Neural crest cell (in vitro differentiated cells): Measurements from ENCODE around the gene PEAR1. TPM values are rescaled to one million over a fixed set of nuclear protein-coding genes. Genes with fewer than 3 reads are reported as not detected.

Experiments
- DNase-seq: peaks from one replicate; pipeline ENCODE4 v3.0.0; 2021; ENCODE audit warnings: low read depth, mixed read lengths, low spot score
- H3K27ac Mint-ChIP-seq: one replicate; pipeline ENCODE4 v1.8.0; 2021; ENCODE audit warnings: mild to moderate bottlenecking, mixed read lengths; ENCODE audit not compliant: unreplicated experiment
- H3K27me3 Mint-ChIP-seq: 2 replicates; pipeline ENCODE4 v1.8.0; 2021; ENCODE audit warnings: low read depth, mild to moderate bottlenecking, mixed read lengths
- H3K36me3 Mint-ChIP-seq: 2 replicates; pipeline ENCODE4 v1.8.0; 2021; ENCODE audit warnings: low read depth, mild to moderate bottlenecking, mixed read lengths
- H3K4me1 Mint-ChIP-seq: 2 replicates; pipeline ENCODE4 v1.8.0; 2021; ENCODE audit warnings: mixed read lengths
- H3K4me3 Mint-ChIP-seq: one replicate; pipeline ENCODE4 v1.8.0; 2021; ENCODE audit warnings: mild to moderate bottlenecking, mixed read lengths
- H3K9me3 Mint-ChIP-seq: 2 replicates; pipeline ENCODE4 v1.8.0; 2021; ENCODE audit warnings: mixed read lengths
- CTCF ChIP-seq: fragments of 200-600 bp; sonication (generic); conservative IDR thresholded peaks from 2 replicates; pipeline ENCODE4 v1.5.0; 2021; ENCODE audit warnings: antibody characterized with exemption, mild to moderate bottlenecking
- total RNA-seq: library from RNA; stranded (reverse); gene quantifications from 2 replicates; pipeline ENCODE4 v1.2.1, GENCODE V29; 2021

PEAR1 gene
- total RNA-seq, 1 donor from 2014 or later = 6.8 TPM

GRCh38 chr1:156905651-156906050 is 12.1 kb downstream of the PEAR1 start:
- no peak for DNase-seq
- Mint-ChIP-seq H3K4me1 (peaks cover 4% of the 10 kb centered on the region), H3K27ac (no peak overlapping the region), H3K4me3 (no peak overlapping the region), H3K27me3 (no peaks in the 10 kb centered on the region), H3K9me3 (no peaks in the 10 kb centered on the region), H3K36me3 (no peaks in the 10 kb centered on the region)
- TF ChIP-seq CTCF = no peak

- Mint-ChIP-seq H3K9me3 (no peaks in the 10 kb centered on the region), H3K4me3 (no peak overlapping the region), H3K36me3 (no peaks in the 10 kb centered on the region), H3K27me3 (no peaks in the 10 kb centered on the region), H3K27ac (no peak overlapping the region), H3K4me1 (peaks cover 4% of the 10 kb centered on the region)
- DNase-seq = no peak
- no peak for TF ChIP-seq CTCF
Observed at GRCh38 chr1:156906206-156906906, 12.8 kb downstream of the PEAR1 start.

GRCh38 chr1:156908541-156908940 is 15.0 kb downstream of the PEAR1 start:
- no peak for DNase-seq
- Mint-ChIP-seq H3K36me3 (no peaks in the 10 kb centered on the region), H3K27ac (no peak overlapping the region), H3K27me3 (no peaks in the 10 kb centered on the region), H3K4me1 (peaks cover 4% of the 10 kb centered on the region), H3K9me3 (no peaks in the 10 kb centered on the region), H3K4me3 (no peak overlapping the region)
- no peak for TF ChIP-seq CTCF

- DNase-seq = no peak
- TF ChIP-seq CTCF = no peak
- Mint-ChIP-seq H3K4me3 (no peak overlapping the region), H3K27ac (no peak overlapping the region), H3K9me3 (no peaks in the 10 kb centered on the region), H3K4me1 (peaks cover 2% of the 10 kb centered on the region), H3K36me3 (no peaks in the 10 kb centered on the region), H3K27me3 (no peaks in the 10 kb centered on the region)
Observed at GRCh38 chr1:156908955-156909354, 15.4 kb downstream of the PEAR1 start.

- no peak for DNase-seq
- H3K36me3 Mint-ChIP-seq = no peaks in the 10 kb centered on the region
- no peaks in the 10 kb centered on the region for H3K27me3 Mint-ChIP-seq
- TF ChIP-seq CTCF = no peak
- no peak overlapping the region for H3K27ac Mint-ChIP-seq
- H3K4me1 Mint-ChIP-seq = no peaks in the 10 kb centered on the region
- H3K4me3 Mint-ChIP-seq = no peak overlapping the region
- H3K9me3 Mint-ChIP-seq = no peaks in the 10 kb centered on the region
Observed at GRCh38 chr1:156909671-156910070, 16.2 kb downstream of the PEAR1 start.
